HepG2 (cell line): Measurements from ENCODE around the gene CIROP. TPM values are rescaled to one million over a fixed set of nuclear protein-coding genes. Genes with fewer than 3 reads are reported as not detected.
A peak's percentile ranks its signal among the peaks of the same experiment; 100 is the strongest.

Source experiments
- FOSL2 ChIP-seq: sonication (generic); formaldehyde crosslinking; IDR thresholded peaks from 2 replicates; pipeline ENCODE4 v1.4.0; 2020; ENCODE audit warnings: missing genetic modification reagents
- FOXM1 ChIP-seq: sonication (generic); formaldehyde crosslinking; IDR thresholded peaks from 2 replicates; pipeline ENCODE4 v1.5.0; 2020; ENCODE audit warnings: missing genetic modification reagents
- KDM4B ChIP-seq: sonication (generic); formaldehyde crosslinking; IDR thresholded peaks from 2 replicates; pipeline ENCODE4 v1.4.0; 2020; ENCODE audit warnings: missing genetic modification reagents
- KMT2B ChIP-seq: IDR thresholded peaks from 2 replicates; pipeline ENCODE4 v1.6.1; 2016; ENCODE audit warnings: missing genetic modification reagents, missing compliant biosample characterization
- MAF1 ChIP-seq: sonication (generic); formaldehyde crosslinking; IDR thresholded peaks from 2 replicates; pipeline ENCODE4 v1.5.0; 2020; ENCODE audit warnings: missing genetic modification reagents, borderline replicate concordance
- NFKB2 ChIP-seq: sonication (generic); formaldehyde crosslinking; IDR thresholded peaks from 2 replicates; pipeline ENCODE4 v1.4.0; 2020; ENCODE audit warnings: missing genetic modification reagents, borderline replicate concordance
- SALL2 ChIP-seq: sonication (generic); formaldehyde crosslinking; IDR thresholded peaks from 2 replicates; pipeline ENCODE4 v1.8.1; 2023; ENCODE audit warnings: mild to moderate bottlenecking, missing genetic modification reagents, inconsistent platforms
- SOX13 ChIP-seq, 3 experiments: fragments of 450-650 bp in 1 of 3; sonication (generic) in 1 of 3; formaldehyde crosslinking in 1 of 3; IDR thresholded peaks in 2 of 3; conservative IDR thresholded peaks in 1 of 3; 2 replicates each; pipeline versions ENCODE4 v1.5.0 to v1.6.1; 2016 to 2020; ENCODE audit warnings: antibody characterized with exemption in 1 of 3, mild to moderate bottlenecking in 1 of 3, missing compliant biosample characterization in 1 of 3, missing genetic modification reagents in 1 of 3, moderate library complexity in 1 of 3
- ZFP90 ChIP-seq: sonication (generic); formaldehyde crosslinking; IDR thresholded peaks from 2 replicates; pipeline ENCODE4 v1.8.0; 2022; ENCODE audit warnings: missing genetic modification reagents, mild to moderate bottlenecking, inconsistent platforms, borderline replicate concordance
- ZNF251 ChIP-seq: sonication (generic); formaldehyde crosslinking; IDR thresholded peaks from 2 replicates; pipeline ENCODE4 v1.9.0; 2021; ENCODE audit warnings: mild to moderate bottlenecking, missing genetic modification reagents
- ZNF468 ChIP-seq: sonication (generic); formaldehyde crosslinking; IDR thresholded peaks from 2 replicates; pipeline ENCODE4 v1.8.0; 2022; ENCODE audit warnings: mild to moderate bottlenecking, moderate library complexity, missing genetic modification reagents
- ZNF607 ChIP-seq: sonication (generic); formaldehyde crosslinking; IDR thresholded peaks from 2 replicates; pipeline ENCODE4 v1.5.1; 2020; ENCODE audit warnings: missing genetic modification reagents, mild to moderate bottlenecking, borderline replicate concordance
- ZNF772 ChIP-seq: sonication (generic); formaldehyde crosslinking; IDR thresholded peaks from 2 replicates; pipeline ENCODE4 v1.5.0; 2020; ENCODE audit warnings: mild to moderate bottlenecking, missing genetic modification reagents
- ZNF788 ChIP-seq: sonication (generic); formaldehyde crosslinking; IDR thresholded peaks from 2 replicates; pipeline ENCODE4 v1.5.0; 2020; ENCODE audit warnings: mild to moderate bottlenecking, missing genetic modification reagents, borderline replicate concordance
- polyA plus RNA-seq, 8 experiments: library from polyadenylated mRNA; depleted of rRNA in 3 of 8; stranded (reverse) in 7 of 8; unstranded in 1 of 8; fragments of >200 nt; fragmentation: Illumina TruSeq in 4 of 8; extraction: Trizol in 4 of 8; gene quantifications; 2 replicates each; pipeline versions ENCODE4 v1.2.1 to v1.2.3, GENCODE V29; 2011 to 2016; ENCODE audit warnings: low read depth in 4 of 8, missing spikeins in 1 of 8, mixed read lengths in 1 of 8; ENCODE audit not compliant: insufficient read depth in 1 of 8
- total RNA-seq, 5 experiments: library from RNA; depleted of rRNA; stranded (reverse); fragments of >200 nt; fragmentation: Illumina TruSeq; extraction: Trizol; gene quantifications; 2 replicates each; pipeline ENCODE4 v1.2.3, GENCODE V29; 2016; ENCODE audit warnings: low read depth in 1 of 5
- TF ChIP-seq, protein P1 (sequence below): sonication (generic); formaldehyde crosslinking; IDR thresholded peaks from 2 replicates; pipeline ENCODE4 v1.5.1; 2020; ENCODE audit warnings: mild to moderate bottlenecking, missing genetic modification reagents, borderline replicate concordance
- TF ChIP-seq, protein P2 (sequence below): IDR thresholded peaks from 2 replicates; pipeline ENCODE4 v1.6.1; 2016; ENCODE audit warnings: missing biosample characterization, missing genetic modification reagents, low read depth
- TF ChIP-seq, protein P3 (sequence below): sonication (generic); formaldehyde crosslinking; IDR thresholded peaks from 2 replicates; pipeline ENCODE4 v1.4.0; 2020; ENCODE audit warnings: mild to moderate bottlenecking, missing genetic modification reagents, borderline replicate concordance
- TF ChIP-seq, protein P4 (sequence below): sonication (generic); formaldehyde crosslinking; IDR thresholded peaks from 2 replicates; pipeline ENCODE4 v1.4.0; 2020; ENCODE audit warnings: mild to moderate bottlenecking, missing genetic modification reagents, borderline replicate concordance

CIROP gene
- total and polyA plus RNA-seq, 2 of the 13 experiments (the other 11 are each of a cell fraction or from before 2014, with no cell fraction given): 0.07 TPM; not detected in 1

DNA sequence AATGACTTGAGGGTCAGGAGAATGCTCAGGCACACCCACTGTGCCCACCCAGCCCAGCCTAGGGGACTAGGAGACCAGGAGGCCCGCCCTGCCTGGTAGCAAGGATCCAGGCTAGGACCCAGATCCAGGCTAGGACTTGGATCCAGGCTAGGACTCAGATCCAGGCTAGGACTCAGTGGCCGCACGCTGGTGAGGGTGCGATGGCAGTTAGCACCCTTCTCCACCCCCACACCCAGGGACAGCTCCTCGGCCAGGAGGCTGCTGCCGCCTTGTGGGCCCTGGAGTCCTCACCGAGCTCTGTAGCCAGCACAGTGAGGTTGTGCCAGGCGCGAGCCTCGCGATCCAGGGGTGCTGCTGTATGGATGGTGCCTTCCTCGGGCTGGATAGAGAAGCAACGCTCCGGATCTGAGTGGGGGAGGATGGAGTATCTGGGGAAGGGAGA lies 52.6 kb downstream of the CIROP start (continued):
- TF ChIP-seq, protein P1, sequence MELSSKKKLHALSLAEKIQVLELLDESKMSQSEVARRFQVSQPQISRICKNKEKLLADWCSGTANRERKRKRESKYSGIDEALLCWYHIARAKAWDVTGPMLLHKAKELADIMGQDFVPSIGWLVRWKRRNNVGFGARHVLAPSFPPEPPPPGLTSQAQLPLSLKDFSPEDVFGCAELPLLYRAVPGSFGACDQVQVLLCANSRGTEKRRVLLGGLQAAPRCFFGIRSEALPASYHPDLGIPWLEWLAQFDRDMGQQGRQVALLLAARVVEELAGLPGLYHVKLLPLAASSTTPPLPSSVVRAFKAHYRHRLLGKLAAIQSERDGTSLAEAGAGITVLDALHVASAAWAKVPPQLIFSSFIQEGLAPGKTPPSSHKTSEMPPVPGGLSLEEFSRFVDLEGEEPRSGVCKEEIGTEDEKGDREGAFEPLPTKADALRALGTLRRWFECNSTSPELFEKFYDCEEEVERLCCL (CRISPR knock-in tag): no peak
- TF ChIP-seq FOXM1 (CRISPR knock-in tag) (no peak), ZNF468 (no peak), ZNF772 (CRISPR knock-in tag) (peak; percentile 66), SALL2 (CRISPR knock-in tag) (0 out of 2 replicates have a peak, but pooled peaks have one; percentile 24), FOSL2 (CRISPR knock-in tag) (peak; percentile 26; the same call in 1 of the 2 replicates), KDM4B (peak; percentile 34; the same call in 1 of the 2 replicates), SOX13 (IDR thresholded peaks at IDR 0.05) (no peak), SOX13 (CRISPR knock-in tag; conservative IDR thresholded peaks at IDR 0.05 in 1 of 2, IDR thresholded peaks at IDR 0.05 in 1 of 2) (no peak), NFKB2 (peak; percentile 65; the same call in 1 of the 2 replicates), MAF1 (0 out of 2 replicates have a peak, but pooled peaks have one; percentile 55), ZNF788 (peak; percentile 78; the same call in 1 of the 2 replicates), KMT2B (no peak), ZFP90 (CRISPR knock-in tag) (peak; percentile 93), ZNF251 (peak; percentile 72; the same call in 1 of the 2 replicates), ZNF607 (CRISPR knock-in tag) (peak; percentile 62; the same call in 1 of the 2 replicates)
- TF ChIP-seq, protein P2, sequence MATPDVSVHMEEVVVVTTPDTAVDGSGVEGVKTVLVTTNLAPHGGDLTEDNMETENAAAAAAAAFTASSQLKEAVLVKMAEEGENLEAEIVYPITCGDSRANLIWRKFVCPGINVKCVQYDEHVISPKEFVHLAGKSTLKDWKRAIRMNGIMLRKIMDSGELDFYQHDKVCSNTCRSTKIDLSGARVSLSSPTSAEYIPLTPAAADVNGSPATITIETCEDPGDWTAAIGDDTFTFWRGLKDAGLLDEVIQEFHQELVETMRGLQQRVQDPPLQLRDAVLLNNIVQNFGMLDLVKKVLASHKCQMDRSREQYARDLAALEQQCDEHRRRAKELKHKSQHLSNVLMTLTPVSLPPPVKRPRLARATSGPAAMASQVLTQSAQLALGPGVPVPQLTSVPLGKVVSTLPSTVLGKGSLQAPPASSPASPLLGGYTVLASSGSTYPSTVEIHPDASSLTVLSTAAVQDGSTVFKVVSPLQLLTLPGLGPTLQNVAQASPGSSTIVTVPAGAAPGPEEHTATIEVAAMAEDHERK (CRISPR knock-in tag): no peak
- TF ChIP-seq, protein P3, sequence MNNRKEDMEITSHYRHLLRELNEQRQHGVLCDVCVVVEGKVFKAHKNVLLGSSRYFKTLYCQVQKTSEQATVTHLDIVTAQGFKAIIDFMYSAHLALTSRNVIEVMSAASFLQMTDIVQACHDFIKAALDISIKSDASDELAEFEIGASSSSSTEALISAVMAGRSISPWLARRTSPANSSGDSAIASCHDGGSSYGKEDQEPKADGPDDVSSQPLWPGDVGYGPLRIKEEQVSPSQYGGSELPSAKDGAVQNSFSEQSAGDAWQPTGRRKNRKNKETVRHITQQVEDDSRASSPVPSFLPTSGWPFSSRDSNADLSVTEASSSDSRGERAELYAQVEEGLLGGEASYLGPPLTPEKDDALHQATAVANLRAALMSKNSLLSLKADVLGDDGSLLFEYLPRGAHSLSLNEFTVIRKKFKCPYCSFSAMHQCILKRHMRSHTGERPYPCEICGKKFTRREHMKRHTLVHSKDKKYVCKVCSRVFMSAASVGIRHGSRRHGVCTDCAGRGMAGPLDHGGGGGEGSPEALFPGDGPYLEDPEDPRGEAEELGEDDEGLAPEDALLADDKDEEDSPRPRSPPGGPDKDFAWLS: peak; percentile 83; the same call in 1 of the 2 replicates
- TF ChIP-seq, protein P4, sequence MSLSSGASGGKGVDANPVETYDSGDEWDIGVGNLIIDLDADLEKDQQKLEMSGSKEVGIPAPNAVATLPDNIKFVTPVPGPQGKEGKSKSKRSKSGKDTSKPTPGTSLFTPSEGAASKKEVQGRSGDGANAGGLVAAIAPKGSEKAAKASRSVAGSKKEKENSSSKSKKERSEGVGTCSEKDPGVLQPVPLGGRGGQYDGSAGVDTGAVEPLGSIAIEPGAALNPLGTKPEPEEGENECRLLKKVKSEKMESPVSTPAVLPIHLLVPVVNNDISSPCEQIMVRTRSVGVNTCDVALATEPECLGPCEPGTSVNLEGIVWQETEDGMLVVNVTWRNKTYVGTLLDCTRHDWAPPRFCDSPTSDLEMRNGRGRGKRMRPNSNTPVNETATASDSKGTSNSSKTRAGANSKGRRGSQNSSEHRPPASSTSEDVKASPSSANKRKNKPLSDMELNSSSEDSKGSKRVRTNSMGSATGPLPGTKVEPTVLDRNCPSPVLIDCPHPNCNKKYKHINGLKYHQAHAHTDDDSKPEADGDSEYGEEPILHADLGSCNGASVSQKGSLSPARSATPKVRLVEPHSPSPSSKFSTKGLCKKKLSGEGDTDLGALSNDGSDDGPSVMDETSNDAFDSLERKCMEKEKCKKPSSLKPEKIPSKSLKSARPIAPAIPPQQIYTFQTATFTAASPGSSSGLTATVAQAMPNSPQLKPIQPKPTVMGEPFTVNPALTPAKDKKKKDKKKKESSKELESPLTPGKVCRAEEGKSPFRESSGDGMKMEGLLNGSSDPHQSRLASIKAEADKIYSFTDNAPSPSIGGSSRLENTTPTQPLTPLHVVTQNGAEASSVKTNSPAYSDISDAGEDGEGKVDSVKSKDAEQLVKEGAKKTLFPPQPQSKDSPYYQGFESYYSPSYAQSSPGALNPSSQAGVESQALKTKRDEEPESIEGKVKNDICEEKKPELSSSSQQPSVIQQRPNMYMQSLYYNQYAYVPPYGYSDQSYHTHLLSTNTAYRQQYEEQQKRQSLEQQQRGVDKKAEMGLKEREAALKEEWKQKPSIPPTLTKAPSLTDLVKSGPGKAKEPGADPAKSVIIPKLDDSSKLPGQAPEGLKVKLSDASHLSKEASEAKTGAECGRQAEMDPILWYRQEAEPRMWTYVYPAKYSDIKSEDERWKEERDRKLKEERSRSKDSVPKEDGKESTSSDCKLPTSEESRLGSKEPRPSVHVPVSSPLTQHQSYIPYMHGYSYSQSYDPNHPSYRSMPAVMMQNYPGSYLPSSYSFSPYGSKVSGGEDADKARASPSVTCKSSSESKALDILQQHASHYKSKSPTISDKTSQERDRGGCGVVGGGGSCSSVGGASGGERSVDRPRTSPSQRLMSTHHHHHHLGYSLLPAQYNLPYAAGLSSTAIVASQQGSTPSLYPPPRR (CRISPR knock-in tag): peak; percentile 58; the same call in 1 of the 2 replicates
